Natural killer cell (primary cell): ENCODE data around the gene ATP8B2. TPM values are rescaled to one million over a fixed set of nuclear protein-coding genes. Genes with fewer than 3 reads are reported as not detected.

ENCODE experiments used
- ATAC-seq, 3 donors: fragments of 150-1000 bp in 2 of 3; fragments of 200-7000 bp in 1 of 3; cut with Tn5 transposase; 1 replicate in 1 of 3; 2 replicates in 2 of 3; pipeline ENCODE4 v1.10.0; 2021; ENCODE audit warnings: mild to moderate bottlenecking in 2 of 3, moderate library complexity in 2 of 3
- DNase-seq, 2 donors: peaks; one replicate each; pipeline versions ENCODE4 v3.0.0 to v3.0.0-alpha.2; 2013 to 2021; ENCODE audit warnings: mixed read lengths in 1 of 2
- H3K27ac ChIP-seq: one replicate; pipeline ENCODE4 v1.5.1; 2013; ENCODE audit warnings: mild to moderate bottlenecking, low read length
- H3K27me3 ChIP-seq: one replicate; pipeline ENCODE4 v1.6.1; 2013; ENCODE audit warnings: low read length; ENCODE audit not compliant: control insufficient read depth, insufficient read depth
- H3K36me3 ChIP-seq: one replicate; pipeline ENCODE4 v1.6.1; 2013; ENCODE audit warnings: low read length; ENCODE audit not compliant: control insufficient read depth, insufficient read depth
- H3K4me1 ChIP-seq: one replicate; pipeline ENCODE4 v1.6.1; 2013; ENCODE audit warnings: low read length; ENCODE audit not compliant: control insufficient read depth, insufficient read depth
- H3K4me3 ChIP-seq: one replicate; pipeline ENCODE4 v1.5.1; 2013; ENCODE audit warnings: low read length
- H3K9me3 ChIP-seq: one replicate; pipeline ENCODE4 v1.6.1; 2013; ENCODE audit warnings: low read length; ENCODE audit not compliant: control insufficient read depth, insufficient read depth
- H3K27ac Mint-ChIP-seq, 2 donors: one replicate each; pipeline ENCODE4 v1.8.0; 2022; ENCODE audit warnings: mild to moderate bottlenecking in 2 of 2, mixed read lengths in 2 of 2, moderate library complexity in 1 of 2
- H3K27me3 Mint-ChIP-seq, 2 donors: one replicate each; pipeline ENCODE4 v1.8.0; 2022; ENCODE audit warnings: low read depth in 2 of 2, mixed read lengths in 2 of 2
- H3K36me3 Mint-ChIP-seq: one replicate; pipeline ENCODE4 v1.8.0; 2022; ENCODE audit warnings: mixed read lengths
- H3K4me1 Mint-ChIP-seq, 2 donors: one replicate each; pipeline ENCODE4 v1.8.0; 2022; ENCODE audit warnings: mixed read lengths in 2 of 2
- H3K4me3 Mint-ChIP-seq: one replicate; pipeline ENCODE4 v1.8.0; 2022; ENCODE audit warnings: mild to moderate bottlenecking, moderate library complexity, mixed read lengths
- H3K9me3 Mint-ChIP-seq, 2 donors: one replicate each; pipeline ENCODE4 v1.8.0; 2022; ENCODE audit warnings: mixed read lengths in 2 of 2
- CTCF ChIP-seq: fragments of 200-600 bp; IDR thresholded peaks from one replicate; pipeline ENCODE4 v1.8.0; 2022; ENCODE audit warnings: antibody characterized with exemption
- WGBS: methylation state at CpG from one replicate; pipeline ENCODE4 v1.1.7; 2013; ENCODE audit warnings: missing lambda C conversion rate; ENCODE audit not compliant: insufficient coverage; 5-methylcytosine and 5-hydroxymethylcytosine counted together
- intact Hi-C: fragments of 100-400 bp; cut with micrococcal nuclease; formaldehyde crosslinking; loops from one replicate; pipeline ENCODE4 v1.14.2; 2022
- total RNA-seq, 4 donors: library from RNA; stranded (reverse); fragments of 120-200 nt in 1 of 4; gene quantifications; one replicate each; pipeline versions ENCODE4 v1.2.3 to v1.2.4, GENCODE V29; 2013 to 2022

The ATP8B2 gene
- total RNA-seq, 3 donors from 2014 or later (not counting 1 experiment from before 2014, with no cell fraction given), result 47.8 to 67.5 (median 59.3) TPM

- Histone ChIP-seq H3K36me3 (peaks cover 53% of the 10 kb centered on the region), H3K4me3 (no peak overlapping the region), H3K27ac (no peak overlapping the region), H3K4me1 (peaks cover 52% of the 10 kb centered on the region), H3K27me3 (no peaks in the 10 kb centered on the region), H3K9me3 (no peaks in the 10 kb centered on the region)
- H3K9me3 Mint-ChIP-seq, result no peaks in the 10 kb centered on the region
- no peaks in the 10 kb centered on the region for H3K27me3 Mint-ChIP-seq
- no peak for TF ChIP-seq CTCF
- H3K4me3 Mint-ChIP-seq, result no peak overlapping the region
- DNase-seq (no peak), ATAC-seq (no peak)
- intact Hi-C loops, result no loop called here
- H3K36me3 Mint-ChIP-seq, result peaks cover 8% of the 10 kb centered on the region
- no peak overlapping the region for H3K27ac Mint-ChIP-seq
- peaks cover 41 to 55% of the 10 kb centered on the region in 2 donors for H3K4me1 Mint-ChIP-seq
- WGBS, result 94% methylated on average over 15 of the region's 15 CpGs
Observed at GRCh38 chr1:154346276-154346917, 21.1 kb downstream of the ATP8B2 start.

GRCh38 chr1:154347961-154348360 lies 22.6 kb downstream of the ATP8B2 start:
- peaks cover 48% of the 10 kb centered on the region for H3K4me1 ChIP-seq

GRCh38 chr1:154348429-154349076 lies 23.2 kb downstream of the ATP8B2 start:
- Histone ChIP-seq H3K36me3 (peaks cover 47% of the 10 kb centered on the region), H3K4me1 (peaks cover 48% of the 10 kb centered on the region), H3K27ac (no peak overlapping the region), H3K9me3 (no peaks in the 10 kb centered on the region), H3K27me3 (peaks cover 12% of the 10 kb centered on the region), H3K4me3 (no peak overlapping the region)
- peaks cover 35 to 50% of the 10 kb centered on the region in 2 donors for H3K4me1 Mint-ChIP-seq
- H3K36me3 Mint-ChIP-seq, result peaks cover 8% of the 10 kb centered on the region
- peaks cover 13 to 14% of the 10 kb centered on the region in 2 donors for H3K27me3 Mint-ChIP-seq
- intact Hi-C loops, result no loop called here
- WGBS, result 95% methylated on average over 27 of the region's 27 CpGs
- H3K27ac Mint-ChIP-seq, result no peak overlapping the region
- no peaks in the 10 kb centered on the region for H3K9me3 Mint-ChIP-seq
- ATAC-seq (no peak), DNase-seq (no peak)
- TF ChIP-seq CTCF, result no peak
- no peak overlapping the region for H3K4me3 Mint-ChIP-seq

More at GRCh38 chr1:154347961-154348360, 22.6 kb downstream of the ATP8B2 start:
- H3K4me3 Mint-ChIP-seq, result no peak overlapping the region
- WGBS, result 96% methylated on average over 3 of the region's 3 CpGs
- Histone ChIP-seq H3K36me3 (peaks cover 48% of the 10 kb centered on the region), H3K4me3 (no peak overlapping the region), H3K9me3 (no peaks in the 10 kb centered on the region), H3K27ac (no peak overlapping the region), H3K27me3 (peaks cover 11% of the 10 kb centered on the region)
- H3K9me3 Mint-ChIP-seq, result no peaks in the 10 kb centered on the region
- peaks cover 8% of the 10 kb centered on the region for H3K36me3 Mint-ChIP-seq
- no peak for ATAC-seq
- TF ChIP-seq CTCF, result no peak
- H3K4me1 Mint-ChIP-seq, result peaks cover 35 to 50% of the 10 kb centered on the region in 2 donors
- intact Hi-C loops, result no loop called here
- H3K27me3 Mint-ChIP-seq, result peaks cover 7 to 8% of the 10 kb centered on the region in 2 donors
- DNase-seq, result no peak
- no peak overlapping the region for H3K27ac Mint-ChIP-seq
